Measurements from ENCODE around the gene FAM200B.
A peak's percentile ranks its signal among the peaks of the same experiment; 100 is the strongest.
"Not testable (repeated sequence)": the region's sequence is repeated elsewhere in the genome, so short reads cannot be mapped to it uniquely, and the experiment has no call there.

FAM200B gene

DNA sequence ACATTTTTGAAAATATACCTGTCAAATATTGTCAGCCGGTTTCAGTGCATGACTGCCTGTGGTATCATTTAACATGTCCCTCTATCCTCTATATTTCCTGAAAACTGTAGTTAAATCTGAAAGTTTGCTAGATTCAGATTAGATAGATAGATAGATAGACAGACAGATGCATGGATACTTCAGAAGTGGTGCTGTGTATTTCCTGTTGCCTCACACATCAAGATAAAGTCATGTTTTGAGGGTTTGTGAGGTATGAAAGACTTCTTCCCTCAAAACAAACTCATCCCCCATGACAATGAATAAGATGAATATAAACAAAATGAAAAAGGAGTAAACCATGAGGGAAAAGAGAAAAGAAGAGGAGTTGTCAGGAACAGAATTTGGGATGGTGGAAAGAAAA lies 15.2 kb downstream of the FAM200B start:
- no peak for DNase-seq (ENCODE audit: low read depth)

DNA sequence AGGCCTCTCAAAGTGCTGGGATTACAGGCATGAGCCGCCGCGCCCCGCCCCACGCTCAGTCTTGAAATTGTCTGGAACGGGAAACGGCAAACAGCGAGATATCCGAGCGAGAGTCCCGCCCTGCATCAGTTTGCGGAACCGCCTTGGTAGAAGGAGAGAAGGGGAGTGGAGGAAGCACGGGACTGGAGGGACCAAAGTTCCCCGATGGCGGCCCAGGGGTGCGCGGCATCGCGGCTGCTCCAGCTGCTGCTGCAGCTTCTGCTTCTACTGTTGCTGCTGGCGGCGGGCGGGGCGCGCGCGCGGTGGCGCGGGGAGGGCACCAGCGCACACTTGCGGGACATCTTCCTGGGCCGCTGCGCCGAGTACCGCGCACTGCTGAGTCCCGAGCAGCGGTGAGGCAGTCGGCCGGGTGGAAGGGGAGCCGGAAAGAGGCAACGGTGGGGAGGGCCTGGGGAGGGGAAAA lies 21.3 kb downstream of the FAM200B start, which contains the start of gene BST1:
TSS of gene BST1 (plus strand) at position 125 of the 463 bp plus-strand sequence. CDS start at position 205, 80 bp downstream.
- DNase-seq (ENCODE audit: low read depth) = peak; percentile 13

DNA sequence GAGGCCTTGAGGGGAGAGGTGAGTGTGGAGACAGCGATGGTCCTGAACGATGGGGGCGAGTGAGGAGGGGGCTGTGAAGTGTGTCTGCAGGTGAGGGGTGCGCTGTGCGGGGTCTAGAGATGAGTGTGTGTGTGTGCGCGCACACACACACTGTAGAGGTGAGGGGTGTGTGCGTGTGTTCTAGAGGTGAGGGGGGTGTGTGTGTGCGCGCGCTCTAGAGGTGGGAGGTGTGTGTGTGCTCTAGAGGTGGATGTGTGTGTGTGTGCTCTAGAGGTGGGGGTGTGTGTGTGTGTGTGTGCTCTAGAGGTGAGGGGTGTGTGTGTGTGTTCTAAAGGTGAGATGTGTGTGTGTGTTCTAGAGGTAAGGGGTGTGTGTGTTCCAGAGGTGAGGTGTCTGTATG lies 21.8 kb downstream of the FAM200B start:
- DNase-seq (ENCODE audit: low read depth) = no peak

DNA sequence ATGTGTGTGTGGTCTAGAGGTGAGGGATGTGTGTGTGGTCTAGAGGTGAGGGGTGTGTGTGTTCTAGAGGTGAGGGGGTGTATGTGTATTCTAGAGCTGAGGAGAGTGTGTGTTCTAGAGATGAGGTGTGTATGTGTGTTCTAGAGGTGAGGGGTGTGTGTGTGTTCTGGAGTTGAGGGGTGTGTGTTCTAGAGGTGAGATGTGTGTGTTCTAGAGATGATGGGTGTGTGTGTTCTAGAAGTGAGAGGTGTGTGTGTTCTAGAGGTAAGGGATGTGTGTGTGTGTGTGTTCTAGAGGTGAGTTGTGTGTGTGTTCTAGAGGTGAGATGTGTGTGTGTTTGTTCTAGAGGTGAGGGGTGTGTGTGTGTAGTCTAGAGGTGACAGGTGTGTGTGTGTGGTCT lies 22.5 kb downstream of the FAM200B start:
- no peak for DNase-seq (ENCODE audit: low read depth)

DNA sequence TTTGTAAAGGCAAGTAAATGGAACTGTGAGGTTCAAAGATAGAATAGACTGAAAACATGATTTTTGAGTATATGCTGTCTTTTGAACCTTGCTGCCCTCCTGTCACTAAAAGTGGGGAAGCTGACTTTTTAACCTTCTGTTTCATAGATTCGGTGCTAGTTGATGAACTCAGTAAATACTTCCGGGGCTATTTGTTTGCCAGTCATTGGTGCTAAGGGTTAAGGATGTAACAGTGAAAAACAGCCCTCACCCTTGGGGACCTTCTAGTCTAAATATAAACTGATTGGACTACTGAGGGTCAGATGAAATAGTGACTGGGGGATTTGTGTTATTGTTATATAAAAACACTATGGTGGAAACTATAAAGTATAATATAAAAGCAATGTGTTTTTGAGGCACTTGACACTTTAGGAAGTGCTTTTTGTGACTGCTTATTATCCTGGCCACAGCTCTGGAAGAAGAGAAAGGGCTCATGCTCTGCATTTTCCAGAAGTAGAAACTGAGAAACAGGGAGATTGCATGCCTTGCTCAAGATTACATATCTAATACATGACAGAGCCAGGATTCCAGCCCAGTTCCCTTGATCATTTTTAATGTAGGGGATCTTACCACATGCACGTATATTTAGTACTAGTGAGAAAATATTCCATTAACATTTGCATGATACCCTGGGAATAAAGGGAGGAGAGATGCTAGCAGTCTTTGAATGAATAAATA lies 25.2 kb downstream of the FAM200B start:
- no peak for DNase-seq (ENCODE audit: low read depth)

DNA sequence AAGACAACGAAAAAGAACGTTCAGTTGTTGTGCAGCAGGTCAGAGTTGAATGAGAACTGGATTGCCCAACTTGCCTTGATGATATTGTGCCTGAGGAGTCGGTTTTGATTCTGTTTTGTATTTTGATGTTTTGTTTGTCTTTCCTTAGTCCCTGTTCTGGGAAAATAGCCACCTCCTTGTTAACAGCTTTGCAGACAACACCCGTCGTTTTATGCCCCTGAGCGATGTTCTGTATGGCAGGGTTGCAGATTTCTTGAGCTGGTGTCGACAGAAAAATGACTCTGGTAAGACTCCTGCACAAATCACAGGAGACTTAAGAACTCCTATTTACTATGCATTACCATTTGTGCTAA lies 25.7 kb downstream of the FAM200B start:
- DNase-seq (ENCODE audit: low read depth) = no peak

DNA sequence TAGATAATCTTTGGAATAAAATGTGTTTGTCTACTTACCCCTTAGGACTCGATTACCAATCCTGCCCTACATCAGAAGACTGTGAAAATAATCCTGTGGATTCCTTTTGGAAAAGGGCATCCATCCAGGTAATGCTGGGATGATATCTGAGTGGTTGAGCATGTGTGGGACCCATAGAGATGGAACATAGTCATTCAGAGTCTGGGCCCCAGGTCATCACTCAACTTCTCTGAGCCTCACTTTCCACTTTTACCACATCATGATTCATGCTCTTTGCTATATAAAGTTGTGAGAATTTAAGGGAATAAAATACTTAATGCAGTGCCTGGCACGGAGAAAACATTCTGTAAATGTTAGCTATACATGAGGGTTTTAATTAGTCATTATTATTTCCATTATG lies 30.1 kb downstream of the FAM200B start:
- DNase-seq (ENCODE audit: low read depth) = no peak

DNA sequence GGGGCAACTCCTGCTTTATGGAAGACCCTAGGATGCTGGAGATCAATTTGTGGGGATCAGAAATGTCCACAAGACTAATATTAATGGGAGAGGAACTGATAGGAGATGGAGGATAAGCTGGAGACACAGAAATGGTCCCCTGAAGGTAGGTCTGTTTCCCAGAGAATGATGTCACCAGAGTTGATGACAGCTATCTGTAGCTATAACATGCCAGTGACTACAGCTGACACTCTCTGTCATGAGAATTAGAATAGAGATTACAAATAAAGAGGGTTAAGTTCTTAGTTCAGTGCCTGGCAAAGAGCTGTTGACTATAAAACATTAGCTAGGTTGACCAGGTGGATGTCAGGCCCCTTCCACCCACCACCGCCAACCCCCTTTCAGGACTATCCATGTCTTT lies 30.6 kb downstream of the FAM200B start:
- DNase-seq (ENCODE audit: low read depth) = no peak

DNA sequence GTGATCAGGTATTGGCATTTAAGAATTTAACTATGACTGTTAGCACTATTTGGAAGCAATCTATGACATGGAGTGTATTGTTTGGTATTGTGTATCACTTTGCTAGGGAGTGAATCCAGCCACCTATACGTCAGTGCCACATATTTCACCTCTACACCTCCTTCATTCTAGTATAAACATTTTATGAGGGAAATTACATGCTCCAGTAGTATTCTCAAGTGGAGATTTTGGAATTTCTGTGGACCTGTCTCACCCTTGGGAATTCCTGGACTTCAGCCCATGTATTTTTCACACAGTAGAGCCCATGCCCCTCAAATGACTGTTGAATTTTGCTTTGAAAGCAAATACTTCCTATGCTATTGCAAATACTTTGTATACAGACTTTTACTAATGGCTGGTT lies 32.5 kb downstream of the FAM200B start:
- DNase-seq (ENCODE audit: low read depth) = no peak

DNA sequence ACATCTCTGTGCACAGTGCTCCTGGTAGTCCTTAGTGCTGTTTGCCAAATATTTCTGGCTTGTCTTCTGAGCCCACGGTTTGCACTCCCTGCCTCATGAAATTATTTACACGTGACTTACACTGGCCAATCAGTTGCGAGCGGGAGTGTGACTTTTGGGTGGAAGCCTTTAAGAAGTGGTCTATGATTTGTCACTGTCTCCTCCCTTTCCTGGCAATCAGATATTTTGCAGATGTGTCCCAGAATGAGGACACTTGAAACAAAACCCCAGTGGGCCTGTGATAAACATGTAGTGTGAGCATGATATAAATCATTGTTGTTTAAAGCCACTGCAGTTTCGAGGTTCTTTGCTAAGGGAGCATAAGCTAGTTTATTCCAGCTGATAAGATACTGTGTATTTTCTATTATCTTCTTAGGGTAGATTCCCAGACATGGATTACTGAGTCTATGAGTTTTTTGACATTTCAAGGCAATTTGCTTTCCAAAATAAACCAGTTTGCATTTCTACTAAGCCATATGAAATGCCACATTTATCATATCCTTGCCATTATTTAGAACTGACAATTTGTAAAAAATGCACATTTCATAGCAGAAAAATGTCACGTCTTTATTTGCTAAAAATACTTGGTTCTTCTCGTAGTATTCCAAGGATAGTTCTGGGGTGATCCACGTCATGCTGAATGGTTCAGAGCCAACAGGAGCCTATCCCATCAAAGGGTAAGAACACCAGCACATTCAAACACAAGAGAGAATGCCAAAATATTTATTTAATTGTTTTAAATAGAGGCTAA lies 33.2 kb downstream of the FAM200B start:
- DNase-seq (ENCODE audit: low read depth) = no peak

DNA sequence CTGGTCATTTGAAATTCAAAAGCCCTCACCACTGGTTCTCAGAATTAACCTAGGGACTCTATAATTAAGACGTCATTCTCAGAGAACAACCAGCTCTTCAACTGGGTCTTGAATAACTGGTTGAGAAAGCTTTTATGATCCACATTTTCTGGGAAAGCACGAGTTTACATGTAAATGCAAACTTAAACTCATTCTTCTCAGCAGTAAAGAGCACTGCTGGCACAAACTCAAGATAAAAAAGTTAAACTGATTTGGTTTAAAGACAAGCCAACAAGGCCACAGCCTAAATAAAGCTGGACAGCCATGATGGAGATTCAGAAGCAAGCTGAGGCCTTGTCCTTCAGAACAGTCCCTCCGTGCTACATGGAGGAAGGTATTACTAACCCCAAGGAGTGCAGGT lies 34.5 kb downstream of the FAM200B start:
- DNase-seq (ENCODE audit: low read depth) = no peak

DNA sequence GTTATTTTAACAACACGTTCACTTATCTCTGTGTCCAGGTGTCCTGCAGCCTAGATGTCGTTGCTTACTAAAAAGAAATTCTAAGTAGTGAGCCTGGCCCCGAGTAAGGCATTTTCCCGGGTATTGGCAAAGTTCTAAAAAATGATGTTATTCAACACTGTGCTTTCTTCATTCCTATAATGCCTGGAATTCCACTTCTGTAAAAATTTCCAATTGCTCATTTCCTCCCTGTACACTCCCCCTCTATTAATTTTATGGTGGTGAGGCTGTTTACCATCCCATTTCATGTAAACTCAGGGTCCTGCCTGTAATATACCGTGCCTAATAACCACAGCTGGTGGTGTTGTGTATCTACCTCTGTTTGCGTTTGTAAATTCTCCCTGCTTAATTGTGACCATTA lies 35.5 kb downstream of the FAM200B start:
- DNase-seq (ENCODE audit: low read depth) = no peak

DNA sequence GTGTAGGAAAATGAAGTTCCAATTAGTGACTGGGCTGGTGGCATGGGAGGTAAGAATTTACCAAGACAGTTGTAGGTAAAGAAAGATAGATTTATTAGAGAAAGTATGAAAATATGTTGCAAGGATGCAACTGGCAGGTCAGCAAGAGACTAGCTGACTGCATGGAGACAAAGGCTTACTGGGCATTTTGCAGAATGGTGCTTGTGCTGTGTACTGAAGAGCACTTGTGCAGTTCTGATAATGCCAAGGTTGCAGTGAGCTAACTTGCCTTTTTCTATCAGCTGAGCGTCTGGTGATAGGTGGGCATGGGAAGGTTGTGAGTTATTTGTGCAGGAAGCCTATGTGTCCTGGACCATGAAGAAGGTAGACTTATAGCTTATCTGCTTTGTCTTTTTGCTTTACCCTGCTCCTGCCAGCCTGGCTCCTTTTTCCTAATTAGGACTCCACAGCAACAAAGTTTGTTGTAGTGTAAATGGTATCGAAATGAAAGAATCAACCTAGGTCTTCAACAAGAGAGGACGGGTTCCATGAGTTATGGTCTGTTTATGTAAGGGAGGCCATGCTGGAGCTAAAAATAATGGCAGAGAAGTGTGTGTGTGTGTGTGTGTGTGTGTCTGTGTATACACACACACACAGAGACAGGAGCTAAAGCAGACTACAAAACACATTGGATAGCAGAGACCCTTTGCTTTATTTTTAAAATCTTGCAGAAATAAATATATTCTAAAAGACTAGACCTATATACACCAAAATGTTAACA lies 36.2 kb downstream of the FAM200B start:
- no peak for DNase-seq (ENCODE audit: low read depth)

DNA sequence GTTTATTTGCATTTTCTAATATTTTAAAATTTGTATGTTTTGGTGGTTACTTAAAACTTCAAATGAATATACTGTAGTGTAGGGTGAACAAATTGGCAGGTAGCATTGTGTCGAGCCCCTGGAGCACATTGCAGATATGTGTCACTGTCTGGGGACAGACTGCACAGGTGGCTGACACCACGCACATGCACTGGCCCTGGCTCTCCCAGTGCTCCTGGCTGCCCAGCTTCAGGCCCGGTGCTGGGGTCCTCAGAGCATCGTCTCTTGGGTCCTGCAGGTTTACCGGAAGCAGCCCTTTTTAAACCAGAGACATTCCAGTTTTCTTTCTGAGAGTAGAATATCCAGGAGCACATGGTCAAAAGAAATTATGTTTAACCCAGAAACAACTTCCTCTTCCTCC lies 36.8 kb downstream of the FAM200B start:
- no peak for DNase-seq (ENCODE audit: low read depth)

DNA sequence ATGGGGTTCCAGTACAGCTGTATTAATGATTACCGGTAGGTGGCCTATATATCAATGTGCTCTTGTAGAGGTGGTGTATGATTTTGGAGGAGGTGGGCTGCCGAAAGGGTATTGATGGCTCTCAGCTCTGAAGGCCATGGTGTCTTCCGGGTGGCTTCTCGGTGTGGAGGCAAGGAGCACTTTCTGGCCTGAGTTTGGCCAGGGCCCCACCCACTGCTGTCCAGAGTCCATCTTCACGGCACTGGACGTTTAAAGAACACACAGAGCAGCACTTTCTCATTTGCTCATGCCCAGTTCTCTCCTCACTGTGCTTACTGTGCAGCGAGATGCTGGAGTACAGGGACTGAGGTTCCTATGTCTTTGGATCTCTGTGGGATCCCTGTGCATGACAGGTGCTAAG lies 37.3 kb downstream of the FAM200B start:
- DNase-seq (ENCODE audit: low read depth) = no peak

DNA sequence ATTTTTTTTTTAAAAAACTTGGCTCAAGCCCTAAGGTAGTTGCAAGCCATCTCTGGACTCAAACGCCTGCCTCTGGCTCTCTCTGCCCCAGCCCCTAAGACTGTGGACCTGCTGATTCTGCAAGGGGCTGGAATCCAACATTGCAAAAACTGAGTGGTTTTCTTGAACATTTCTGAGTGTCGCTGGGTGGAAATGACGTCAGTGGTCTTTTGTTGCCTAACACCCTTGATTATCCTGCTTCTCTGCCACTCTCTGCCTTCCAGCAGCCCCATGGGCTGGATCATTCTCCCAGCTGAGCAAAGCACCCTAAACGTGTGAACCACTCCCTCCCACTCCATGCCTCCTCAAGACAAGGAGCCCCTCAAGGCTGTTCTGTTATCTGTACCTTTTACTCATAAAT lies 37.9 kb downstream of the FAM200B start:
- DNase-seq (ENCODE audit: low read depth) = no peak

DNA sequence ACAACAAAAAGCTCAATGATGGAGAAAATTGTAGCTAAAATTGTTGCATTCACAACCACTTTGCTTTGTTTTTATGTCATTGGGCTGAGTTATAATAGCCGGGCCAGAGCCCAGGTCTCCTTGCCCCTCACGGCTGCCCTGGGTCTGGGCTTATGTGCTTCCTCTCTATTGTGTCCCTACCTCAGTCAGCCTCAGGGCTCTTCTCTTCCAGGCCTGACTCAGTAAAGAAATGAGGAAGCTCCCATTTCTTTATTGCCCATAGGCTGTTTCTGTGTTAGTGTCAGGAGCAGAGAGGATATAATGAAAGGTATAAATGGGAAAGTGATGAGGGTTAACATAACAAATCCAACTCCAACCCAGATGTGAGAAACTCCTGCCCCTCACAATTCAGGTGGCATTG lies 39.2 kb downstream of the FAM200B start:
- no peak for DNase-seq (ENCODE audit: low read depth)

DNA sequence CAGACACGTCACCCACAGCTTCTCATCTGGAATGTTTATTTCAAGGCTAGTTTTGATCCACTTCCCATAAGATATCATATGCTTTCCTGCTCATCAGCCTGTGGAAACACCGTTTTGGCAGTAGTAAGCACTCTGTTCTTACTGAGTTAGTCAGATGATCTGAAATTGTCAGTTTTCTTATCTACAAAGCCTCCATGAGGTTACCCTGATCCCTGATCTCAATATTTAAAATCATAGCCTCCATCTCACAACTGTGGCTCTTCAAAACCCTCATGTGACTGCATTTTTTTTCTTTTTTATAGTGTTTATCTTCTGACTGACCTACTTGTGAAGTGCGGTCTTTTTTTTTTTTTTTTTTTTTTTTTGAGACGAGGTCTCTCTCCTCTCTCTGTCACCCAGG lies 44.0 kb downstream of the FAM200B start:
- no peak for DNase-seq (ENCODE audit: low read depth)

DNA sequence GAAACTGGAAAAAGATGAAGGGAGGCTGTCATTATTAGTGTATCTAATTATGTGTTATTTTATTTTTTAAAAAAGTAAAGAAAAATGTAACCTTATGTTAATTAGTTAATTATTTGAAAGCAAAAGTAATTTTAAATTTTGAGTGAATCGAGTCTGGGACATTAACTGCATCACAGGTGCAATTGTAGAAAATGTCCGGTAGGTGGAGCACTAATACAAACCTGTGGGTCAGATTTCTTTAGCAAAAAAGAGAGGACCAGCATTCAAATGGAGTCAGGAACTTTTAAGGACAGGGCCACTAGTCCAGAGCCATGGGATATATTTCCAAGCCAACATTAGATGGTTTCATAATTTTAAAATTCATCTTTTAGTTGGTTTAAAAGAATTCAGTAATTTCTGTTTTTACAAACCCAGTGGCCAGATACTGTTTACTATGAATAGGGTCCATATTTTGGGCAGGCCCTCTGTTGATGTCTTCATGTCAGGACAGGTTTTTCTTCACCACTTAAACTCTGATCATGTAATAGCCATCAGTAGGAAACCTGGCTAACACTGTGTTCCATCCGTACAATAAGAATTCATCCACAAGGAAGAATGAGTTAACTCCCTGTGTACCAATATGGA lies 48.4 kb downstream of the FAM200B start:
- DNase-seq (ENCODE audit: low read depth) = no peak

DNA sequence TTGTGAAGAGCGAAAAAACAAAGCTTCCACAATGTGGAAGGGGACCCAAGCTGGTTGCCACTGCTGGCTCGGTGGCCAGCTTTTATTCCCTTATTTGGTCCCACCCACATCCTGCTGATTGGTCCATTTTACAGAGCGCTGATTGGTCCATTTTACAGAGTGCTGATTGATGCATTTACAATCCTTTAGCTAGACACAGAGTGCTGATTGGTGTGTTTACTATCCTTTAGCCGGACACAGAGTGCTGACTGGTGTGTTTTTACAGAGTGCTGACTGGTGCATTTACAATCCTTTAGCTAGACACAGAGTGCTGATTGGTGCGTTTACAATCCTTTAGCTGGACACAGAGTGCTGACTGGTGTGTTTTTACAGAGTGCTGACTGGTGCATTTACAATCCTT lies 51.4 kb downstream of the FAM200B start:
- not testable (repeated sequence) for DNase-seq (ENCODE audit: low read depth)

DNA sequence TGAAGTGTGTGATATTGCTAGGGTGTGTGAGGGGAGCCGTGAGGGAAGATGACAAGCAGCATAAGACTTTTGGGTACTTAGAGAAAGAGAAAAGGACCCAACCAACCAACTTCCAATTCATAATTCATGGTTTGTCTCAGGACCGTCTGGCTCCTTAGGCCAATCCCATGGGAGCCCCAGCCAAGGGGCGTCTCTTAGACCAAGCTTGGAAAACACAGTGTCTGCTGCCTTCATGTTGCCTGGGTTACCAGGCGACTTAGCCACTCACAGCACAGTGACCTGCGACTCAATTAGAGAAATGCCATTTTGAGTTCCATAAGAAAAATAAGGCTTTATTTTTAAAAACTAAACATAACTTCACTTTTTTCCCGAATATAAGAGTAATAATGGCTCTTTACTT lies 53.9 kb downstream of the FAM200B start:
- DNase-seq (ENCODE audit: low read depth) = no peak

DNA sequence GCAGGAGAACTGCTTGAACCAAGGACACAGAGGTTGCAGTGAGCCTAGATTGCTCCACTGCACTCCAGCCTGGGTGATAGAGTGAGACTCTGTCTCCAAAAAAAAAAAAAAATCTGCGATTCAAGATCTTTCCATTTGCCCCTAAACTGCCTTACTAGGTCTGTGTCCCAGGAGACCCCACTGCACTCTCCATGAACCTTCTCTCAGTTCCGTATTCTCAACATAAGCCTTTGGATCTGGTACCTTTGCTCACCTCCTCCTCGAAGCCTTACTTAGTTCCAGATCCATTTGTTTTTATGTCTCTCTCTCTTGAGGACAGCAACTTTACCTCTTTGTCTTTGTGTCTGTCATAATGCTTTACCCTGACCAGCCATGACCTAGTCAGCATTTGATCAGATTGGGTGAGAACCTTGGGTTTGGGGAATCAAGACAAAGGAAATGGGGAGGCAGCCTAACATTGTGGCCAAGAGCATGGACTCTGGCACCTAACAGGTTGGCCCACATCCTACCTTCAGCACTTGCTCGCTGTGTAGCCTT lies 55.0 kb downstream of the FAM200B start:
- DNase-seq (ENCODE audit: low read depth) = no peak

All from stimulated activated CD8-positive, alpha-beta memory T cell treated with anti-CD3 and anti-CD28 coated beads, Interleukin-12 subunit alpha, Interleukin-12 subunit beta, amount 100 ng/mL, for 4 hours (primary cell).